Trophoblast cell (in vitro differentiated cells and primary cell): ENCODE results near the gene HRH1.
A peak's percentile ranks its signal among the peaks of the same experiment; 100 is the strongest.

ENCODE experiments used
- DNase-seq, 2 donors: peaks; one replicate each; pipeline ENCODE4 v3.0.0-alpha.2; 2016
- H2AFZ ChIP-seq: 2 replicates; pipeline ENCODE4 v1.6.1; 2013; ENCODE audit warnings: low read length, moderate library complexity, mild to moderate bottlenecking; ENCODE audit not compliant: insufficient read depth, poor library complexity
- H2AK5ac ChIP-seq: 2 replicates; pipeline ENCODE4 v1.6.1; 2013; ENCODE audit warnings: mild to moderate bottlenecking, low read length
- H2BK120ac ChIP-seq: 2 replicates; pipeline ENCODE4 v1.6.1; 2013; ENCODE audit warnings: low read length, mild to moderate bottlenecking, moderate library complexity; ENCODE audit not compliant: insufficient read depth, poor library complexity
- H2BK12ac ChIP-seq: 2 replicates; pipeline ENCODE4 v1.6.1; 2013; ENCODE audit warnings: mild to moderate bottlenecking, low read length, moderate library complexity
- H2BK5ac ChIP-seq: 2 replicates; pipeline ENCODE4 v1.6.1; 2013; ENCODE audit warnings: low read length, low read depth, moderate library complexity, mild to moderate bottlenecking; ENCODE audit not compliant: poor library complexity
- H3K14ac ChIP-seq: 2 replicates; pipeline ENCODE4 v1.6.1; 2013; ENCODE audit warnings: mild to moderate bottlenecking, low read length
- H3K18ac ChIP-seq: 2 replicates; pipeline ENCODE4 v1.6.1; 2013; ENCODE audit warnings: mild to moderate bottlenecking, low read length
- H3K23ac ChIP-seq: 2 replicates; pipeline ENCODE4 v1.6.1; 2013; ENCODE audit warnings: low read length
- H3K27ac ChIP-seq: 2 replicates; pipeline ENCODE4 v1.5.1; 2013; ENCODE audit warnings: low read depth, mild to moderate bottlenecking, inconsistent platforms, low read length, moderate library complexity
- H3K27me3 ChIP-seq: 2 replicates; pipeline ENCODE4 v1.6.1; 2013; ENCODE audit warnings: inconsistent platforms, mild to moderate bottlenecking, low read length, moderate library complexity; ENCODE audit not compliant: insufficient read depth
- H3K36me3 ChIP-seq, 2 experiments: 1 replicate in 1 of 2; 2 replicates in 1 of 2; pipeline ENCODE4 v1.6.1; 2013; ENCODE audit warnings: low read length in 2 of 2, mild to moderate bottlenecking in 2 of 2, moderate library complexity in 1 of 2; ENCODE audit not compliant: insufficient read depth in 2 of 2, control insufficient read depth in 1 of 2
- H3K4ac ChIP-seq: 2 replicates; pipeline ENCODE4 v1.6.1; 2013; ENCODE audit warnings: low read depth, mild to moderate bottlenecking, low read length, moderate library complexity
- H3K4me1 ChIP-seq, 2 experiments: 1 replicate in 1 of 2; 2 replicates in 1 of 2; pipeline ENCODE4 v1.6.1; 2013; ENCODE audit warnings: low read length in 2 of 2, mild to moderate bottlenecking in 2 of 2, moderate library complexity in 1 of 2; ENCODE audit not compliant: insufficient read depth in 2 of 2, control insufficient read depth in 1 of 2
- H3K4me2 ChIP-seq: 2 replicates; pipeline ENCODE4 v1.6.1; 2013; ENCODE audit warnings: inconsistent platforms, mild to moderate bottlenecking, low read length, moderate library complexity
- H3K4me3 ChIP-seq: 2 replicates; pipeline ENCODE4 v1.5.1; 2013; ENCODE audit warnings: mild to moderate bottlenecking, low read depth, low read length, inconsistent platforms
- H3K79me1 ChIP-seq: one replicate; pipeline ENCODE4 v1.6.1; 2013; ENCODE audit warnings: low read length
- H3K79me2 ChIP-seq: 2 replicates; pipeline ENCODE4 v1.6.1; 2013; ENCODE audit warnings: low read length, mild to moderate bottlenecking; ENCODE audit not compliant: control insufficient read depth, insufficient read depth, poor library complexity
- H3K9ac ChIP-seq: 2 replicates; pipeline ENCODE4 v1.6.1; 2013; ENCODE audit warnings: mild to moderate bottlenecking, low read length
- H3K9me3 ChIP-seq: 2 replicates; pipeline ENCODE4 v1.6.1; 2013; ENCODE audit warnings: low read depth, mild to moderate bottlenecking, control low read depth, inconsistent platforms, low read length; ENCODE audit not compliant: insufficient read depth
- H4K12ac ChIP-seq: 2 replicates; pipeline ENCODE4 v1.6.1; 2013; ENCODE audit warnings: low read depth, mild to moderate bottlenecking, low read length, moderate library complexity
- H4K8ac ChIP-seq: 2 replicates; pipeline ENCODE4 v1.6.1; 2013; ENCODE audit warnings: low read depth, mild to moderate bottlenecking, low read length, moderate library complexity
- H4K91ac ChIP-seq: one replicate; pipeline ENCODE4 v1.6.1; 2013; ENCODE audit warnings: low read depth, mild to moderate bottlenecking, low read length, moderate library complexity
- WGBS: extraction: QIAGEN DNeasy Blood & Tissue Kit; methylation state at CpG from one replicate; pipeline ENCODE4 v1.1.7; 2013; ENCODE audit warnings: missing lambda C conversion rate; ENCODE audit not compliant: insufficient read length, insufficient coverage; ENCODE audit errors: extremely low coverage; 5-methylcytosine and 5-hydroxymethylcytosine counted together

Gene HRH1

GRCh38 chr3:11226042-11226370 is 71.7 kb downstream of the HRH1 start:
- Histone ChIP-seq H3K9ac (no peak overlapping the region), H2BK5ac (no peak overlapping the region), H3K4ac (no peak overlapping the region), H3K23ac (no peak overlapping the region), H2AK5ac (no peak overlapping the region), H4K8ac (no peak overlapping the region), H2BK12ac (peak overlapping the region; percentile 82), H4K12ac (no peak overlapping the region), H3K4me3 (no peak overlapping the region), H3K18ac (peak overlapping the region; percentile 52), H3K9me3 (no peaks in the 10 kb centered on the region), H3K14ac (no peak overlapping the region), H3K4me2 (no peak overlapping the region), H3K4me1 (peaks cover 2 to 4% of the 10 kb centered on the region in 2 experiments), H3K27me3 (no peaks in the 10 kb centered on the region), H3K79me2 (no peaks in the 10 kb centered on the region), H3K36me3 (no peaks in the 10 kb centered on the region), H4K91ac (no peak overlapping the region), H3K27ac (no peak overlapping the region), H3K79me1 (no peaks in the 10 kb centered on the region), H2AFZ (no peak overlapping the region), H2BK120ac (no peak overlapping the region)
- no peak for DNase-seq
- WGBS = no CpG with 5 or more reads among the region's 6 CpGs

DNA sequence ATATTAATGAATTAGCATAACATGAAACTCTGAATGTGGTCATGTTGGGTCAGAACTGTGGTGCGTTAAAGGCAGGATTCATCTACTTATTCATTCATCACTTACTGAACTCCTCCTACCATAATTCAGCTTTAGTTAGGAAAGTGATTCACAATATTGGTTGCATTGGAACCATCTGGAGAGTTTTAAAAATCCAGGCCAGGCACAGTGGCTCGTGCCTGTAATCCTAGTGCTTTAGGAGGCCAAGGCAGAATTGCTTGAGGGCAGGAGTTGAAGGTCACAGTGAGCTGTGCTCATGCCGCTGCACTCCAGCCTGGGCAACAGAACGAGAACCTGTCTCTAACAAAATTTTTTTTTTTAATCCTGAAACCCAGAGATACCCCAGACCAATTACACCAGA is 73.7 kb downstream of the HRH1 start:
- no peak overlapping the region for H3K9ac ChIP-seq
- no peak overlapping the region for H3K14ac ChIP-seq
- H2BK120ac ChIP-seq = no peak overlapping the region
- H4K8ac ChIP-seq = no peak overlapping the region
- DNase-seq = no peak
- no CpG with 5 or more reads among the region's 4 CpGs for WGBS
- H4K12ac ChIP-seq = no peak overlapping the region
- no peak overlapping the region for H4K91ac ChIP-seq
- no peak overlapping the region for H3K4me3 ChIP-seq
- H3K36me3 ChIP-seq = no peaks in the 10 kb centered on the region
- H2AK5ac ChIP-seq = no peak overlapping the region
- no peak overlapping the region for H3K18ac ChIP-seq
- no peak overlapping the region for H2BK5ac ChIP-seq
- no peaks in the 10 kb centered on the region for H3K79me1 ChIP-seq
- H3K79me2 ChIP-seq = no peaks in the 10 kb centered on the region
- H2AFZ ChIP-seq = no peak overlapping the region
- H3K4ac ChIP-seq = no peak overlapping the region
- no peak overlapping the region for H2BK12ac ChIP-seq
- H3K4me2 ChIP-seq = no peak overlapping the region
- H3K27me3 ChIP-seq = no peaks in the 10 kb centered on the region
- H3K23ac ChIP-seq = no peak overlapping the region
- H3K27ac ChIP-seq = no peak overlapping the region
- H3K4me1 ChIP-seq = peaks cover 2 to 4% of the 10 kb centered on the region in 2 experiments
- no peaks in the 10 kb centered on the region for H3K9me3 ChIP-seq

GRCh38 chr3:11230125-11230524 is 75.8 kb downstream of the HRH1 start:
- Histone ChIP-seq H2AK5ac (no peak overlapping the region), H3K4me1 (peaks cover 0 to 4% of the 10 kb centered on the region in 2 experiments), H3K79me1 (no peaks in the 10 kb centered on the region), H4K91ac (no peak overlapping the region), H3K36me3 (no peaks in the 10 kb centered on the region), H3K18ac (no peak overlapping the region), H2BK120ac (no peak overlapping the region), H3K14ac (no peak overlapping the region), H2BK12ac (no peak overlapping the region), H3K27ac (no peak overlapping the region), H3K23ac (no peak overlapping the region), H3K4me3 (no peak overlapping the region), H2AFZ (no peak overlapping the region), H2BK5ac (no peak overlapping the region), H3K4me2 (no peak overlapping the region), H3K9ac (no peak overlapping the region), H4K12ac (no peak overlapping the region), H3K9me3 (no peaks in the 10 kb centered on the region), H3K79me2 (no peaks in the 10 kb centered on the region), H3K4ac (no peak overlapping the region), H3K27me3 (no peaks in the 10 kb centered on the region), H4K8ac (no peak overlapping the region)
- DNase-seq = no peak
- WGBS = no CpG with 5 or more reads among the region's 4 CpGs

DNA sequence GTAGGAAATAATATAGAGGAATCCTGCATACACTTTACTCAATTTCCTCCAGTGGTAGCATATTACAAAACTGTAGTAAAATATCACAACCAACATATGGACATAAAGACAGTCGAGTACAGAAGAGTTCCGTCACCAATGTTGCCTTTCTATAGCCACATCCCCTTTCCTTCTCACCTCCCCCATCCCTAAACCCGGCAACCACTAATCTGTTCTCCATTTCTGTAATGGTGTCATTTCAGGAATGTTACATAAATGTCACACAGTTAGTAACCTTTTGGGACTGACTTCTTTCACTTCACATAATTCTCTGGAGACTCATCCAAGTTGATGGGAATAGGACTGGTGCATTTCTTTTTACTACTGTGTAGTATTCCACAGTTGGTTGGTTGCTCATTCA is 76.5 kb downstream of the HRH1 start:
- H3K27ac ChIP-seq = no peak overlapping the region
- H3K4me1 ChIP-seq = peaks cover 0 to 2% of the 10 kb centered on the region in 2 experiments
- H2BK5ac ChIP-seq = no peak overlapping the region
- H3K14ac ChIP-seq = no peak overlapping the region
- no peak overlapping the region for H2BK12ac ChIP-seq
- H3K9me3 ChIP-seq = no peaks in the 10 kb centered on the region
- no peak overlapping the region for H4K8ac ChIP-seq
- no peak overlapping the region for H3K4ac ChIP-seq
- no peak overlapping the region for H3K23ac ChIP-seq
- no peak overlapping the region for H2AK5ac ChIP-seq
- H3K18ac ChIP-seq = no peak overlapping the region
- H3K4me2 ChIP-seq = no peak overlapping the region
- no peak overlapping the region for H3K9ac ChIP-seq
- H3K79me1 ChIP-seq = no peaks in the 10 kb centered on the region
- H3K27me3 ChIP-seq = no peaks in the 10 kb centered on the region
- H4K91ac ChIP-seq = no peak overlapping the region
- H3K79me2 ChIP-seq = peaks cover 2% of the 10 kb centered on the region
- no peak for DNase-seq
- H3K36me3 ChIP-seq = no peaks in the 10 kb centered on the region
- H2AFZ ChIP-seq = no peak overlapping the region
- no peak overlapping the region for H2BK120ac ChIP-seq
- H4K12ac ChIP-seq = no peak overlapping the region
- no CpG with 5 or more reads among the region's 3 CpGs for WGBS
- no peak overlapping the region for H3K4me3 ChIP-seq
